ENCODE measurements around the gene XAGE3.
"Not testable (repeated sequence)": the region's sequence is repeated elsewhere in the genome, so short reads cannot be mapped to it uniquely, and the experiment has no call there.

- TF ChIP-seq CTCF (IDR thresholded peaks at IDR 0.05; ENCODE audit: low read depth, low read length); MYC (IDR thresholded peaks at IDR 0.05; ENCODE audit: low read depth, low read length); POLR2A (IDR thresholded peaks at IDR 0.05; ENCODE audit: extremely low read depth, insufficient read length); MAX (IDR thresholded peaks at IDR 0.05; ENCODE audit: low read depth, low read length): not testable (repeated sequence)
Observed at GRCh38 chrX:52887459-52887858, 19.6 kb upstream of the XAGE3 start.
